HepG2 (cell line): Measurements from ENCODE around the gene TMEM247. TPM values are rescaled to one million over a fixed set of nuclear protein-coding genes. Genes with fewer than 3 reads are reported as not detected.

Source experiments
- ATAC-seq: fragments of 200-7000 bp; cut with Tn5 transposase; 3 replicates; pipeline ENCODE4 v1.9.1; 2020; ENCODE audit warnings: mild to moderate bottlenecking, moderate library complexity
- BruUV-seq: library from RNA; stranded (reverse); fragments of 400-500 nt; replicated peaks from 2 replicates; lab custom pipeline; 2021; lab: Mats Ljungman, UMichigan
- CTCF ChIA-PET: fragments of 300-600 bp; formaldehyde crosslinking; extraction: SDS; loops from one replicate; lab custom pipeline; 2021; ENCODE audit warnings: low total read pairs, inconsistent platforms, low intra/inter-chr PET ratio; lab: Yijun Ruan, JAX
- POLR2A ChIA-PET: fragments of 350-600 bp; sonication (Branson Sonifier 250); formaldehyde crosslinking; loops from one replicate; lab custom pipeline; 2020; ENCODE audit warnings: antibody characterized with exemption, inconsistent platforms; lab: Yijun Ruan, JAX
- DNase-seq: peaks from one replicate; pipeline ENCODE4 v3.0.0-alpha.2; 2015; ENCODE audit warnings: low spot score
- FAIRE-seq: peaks from 3 replicates; lab custom pipeline; 2011; peaks lifted over from hg19 to GRCh38; lab: Jason Lieb, UNC
- H2AFZ ChIP-seq: one replicate; pipeline ENCODE4 v1.6.1; 2011; ENCODE audit warnings: low read length, inconsistent platforms
- H3K27ac ChIP-seq: fragments of 300-600 bp; 3 replicates; pipeline ENCODE4 v1.8.0; 2011; ENCODE audit warnings: mixed run types, mild to moderate bottlenecking, mixed read lengths, low read length, inconsistent platforms; ENCODE audit not compliant: insufficient read depth; ENCODE audit errors: extremely low read length
- H3K27me3 ChIP-seq, 2 experiments: fragments of 200-600 bp in 1 of 2; 2 replicates in 1 of 2; 3 replicates in 1 of 2; pipeline versions ENCODE4 v1.6.0 to v1.8.0; 2011; ENCODE audit warnings: low read length in 2 of 2, mild to moderate bottlenecking in 2 of 2, moderate library complexity in 2 of 2, inconsistent platforms in 1 of 2; ENCODE audit not compliant: insufficient read depth in 2 of 2, control insufficient read depth in 1 of 2
- H3K36me3 ChIP-seq, 2 experiments: fragments of 200-600 bp in 1 of 2; replicated peaks in 1 of 2; 2 replicates in 1 of 2; 3 replicates in 1 of 2; pipeline versions ENCODE4 v1.5.1 to v1.8.0; 2011; ENCODE audit warnings: low read length in 2 of 2, inconsistent platforms in 1 of 2; ENCODE audit not compliant: insufficient read depth in 2 of 2, control insufficient read depth in 1 of 2
- H3K4me1 ChIP-seq: 2 replicates; pipeline ENCODE4 v1.5.1; 2012; ENCODE audit warnings: low read length, inconsistent platforms; ENCODE audit not compliant: insufficient read depth
- H3K4me2 ChIP-seq: 2 replicates; pipeline ENCODE4 v1.6.0; 2011; ENCODE audit warnings: low read depth, low read length, inconsistent platforms
- H3K4me3 ChIP-seq, 3 experiments: fragments of 200-600 bp in 1 of 3; sonication (generic), shearing (Covaris generic) in 1 of 3; replicated peaks in 1 of 3; 2 replicates each; pipeline ENCODE4 v1.5.1; 2011 to 2016; ENCODE audit warnings: low read length in 3 of 3, inconsistent platforms in 2 of 3, low read depth in 2 of 3, mild to moderate bottlenecking in 2 of 3, control low read depth in 1 of 3, mixed read lengths in 1 of 3; ENCODE audit not compliant: insufficient read depth in 1 of 3
- H3K79me2 ChIP-seq: one replicate; pipeline ENCODE4 v1.6.1; 2011; ENCODE audit warnings: low read length, inconsistent platforms; ENCODE audit not compliant: insufficient read depth
- H3K9ac ChIP-seq: 2 replicates; pipeline ENCODE4 v1.6.0; 2011; ENCODE audit warnings: mild to moderate bottlenecking, low read depth, low read length, inconsistent platforms; ENCODE audit not compliant: insufficient read depth
- H3K9me3 ChIP-seq: 2 replicates; pipeline ENCODE4 v1.5.1; 2012; ENCODE audit warnings: mild to moderate bottlenecking, low read length
- H4K20me1 ChIP-seq: 2 replicates; pipeline ENCODE4 v1.6.0; 2011; ENCODE audit warnings: inconsistent platforms, mild to moderate bottlenecking, low read length, moderate library complexity; ENCODE audit not compliant: insufficient read depth
- DNMT3B ChIP-seq: conservative IDR thresholded peaks from 2 replicates; pipeline ENCODE4 v1.6.1; 2016; ENCODE audit warnings: missing biosample characterization, control low read depth
- ETV5 ChIP-seq: IDR thresholded peaks from 2 replicates; pipeline ENCODE4 v1.6.1; 2018; ENCODE audit warnings: missing biosample characterization, missing genetic modification reagents, inconsistent platforms, borderline replicate concordance
- GATA4 ChIP-seq: sonication (generic); IDR thresholded peaks from 2 replicates; pipeline ENCODE4 v1.6.1; 2016; ENCODE audit warnings: antibody characterized with exemption, low read depth, borderline replicate concordance
- JARID2 ChIP-seq: sonication (generic); formaldehyde crosslinking; IDR thresholded peaks from 2 replicates; pipeline ENCODE4 v1.8.1; 2023; ENCODE audit warnings: missing genetic modification reagents, inconsistent platforms; ENCODE audit not compliant: insufficient replicate concordance
- KLF13 ChIP-seq: sonication (generic); formaldehyde crosslinking; IDR thresholded peaks from 2 replicates; pipeline ENCODE4 v1.4.0; 2020; ENCODE audit warnings: mild to moderate bottlenecking, missing genetic modification reagents
- KLF9 ChIP-seq: IDR thresholded peaks from 2 replicates; pipeline ENCODE4 v1.6.1; 2016; ENCODE audit warnings: low read depth
- KMT2B ChIP-seq: IDR thresholded peaks from 2 replicates; pipeline ENCODE4 v1.6.1; 2016; ENCODE audit warnings: missing genetic modification reagents, missing compliant biosample characterization
- PRMT3 ChIP-seq: sonication (generic); formaldehyde crosslinking; IDR thresholded peaks from 2 replicates; pipeline ENCODE4 v1.8.1; 2022; ENCODE audit warnings: low read depth, mild to moderate bottlenecking, moderate library complexity, missing genetic modification reagents, borderline replicate concordance
- SRSF1 ChIP-seq: fragments of 200-400 bp; formaldehyde crosslinking; optimal IDR thresholded peaks from 2 replicates; pipeline ENCODE3; 2017; ENCODE audit warnings: mild to moderate bottlenecking, low read depth, low read length, moderate library complexity
- ZEB1 ChIP-seq: IDR thresholded peaks from 2 replicates; pipeline ENCODE4 v1.6.1; 2012; ENCODE audit warnings: mild to moderate bottlenecking, low read depth, inconsistent platforms; ENCODE audit not compliant: insufficient replicate concordance
- ZNF10 ChIP-seq: sonication (generic); formaldehyde crosslinking; IDR thresholded peaks from 2 replicates; pipeline ENCODE4 v1.4.0; 2020; ENCODE audit warnings: mild to moderate bottlenecking, low read depth, missing genetic modification reagents, borderline replicate concordance
- ZNF652 ChIP-seq: IDR thresholded peaks from 2 replicates; pipeline ENCODE4 v1.6.1; 2016; ENCODE audit warnings: low read depth, borderline replicate concordance
- ZSCAN21 ChIP-seq: sonication (generic); formaldehyde crosslinking; IDR thresholded peaks from 2 replicates; pipeline ENCODE4 v1.8.0; 2022; ENCODE audit warnings: mild to moderate bottlenecking, missing genetic modification reagents, moderate library complexity, borderline replicate concordance
- WGBS: methylation state at CpG from one replicate; pipeline ENCODE4 v1.1.6; 2017; ENCODE audit warnings: low lambda C conversion rate; 5-methylcytosine and 5-hydroxymethylcytosine counted together
- in situ Hi-C: cut with HindIII; loops from 2 replicates; pipeline ENCODE4 v1.10.0; 2017; ENCODE audit warnings: low pct_unique_long_range_greater_than_20kb; ENCODE audit not compliant: extremely low pct_ligation_motif_present
- intact Hi-C: fragments of 100-400 bp; cut with micrococcal nuclease; formaldehyde crosslinking; loops from one replicate; pipeline ENCODE4 v1.10.0; 2022; ENCODE audit not compliant: unreplicated experiment
- polyA plus RNA-seq, 8 experiments: library from polyadenylated mRNA; depleted of rRNA in 3 of 8; stranded (reverse) in 7 of 8; unstranded in 1 of 8; fragments of >200 nt; fragmentation: Illumina TruSeq in 4 of 8; extraction: Trizol in 4 of 8; gene quantifications; 2 replicates each; pipeline versions ENCODE4 v1.2.1 to v1.2.3, GENCODE V29; 2011 to 2016; ENCODE audit warnings: low read depth in 4 of 8, missing spikeins in 1 of 8, mixed read lengths in 1 of 8; ENCODE audit not compliant: insufficient read depth in 1 of 8
- total RNA-seq, 5 experiments: library from RNA; depleted of rRNA; stranded (reverse); fragments of >200 nt; fragmentation: Illumina TruSeq; extraction: Trizol; gene quantifications; 2 replicates each; pipeline ENCODE4 v1.2.3, GENCODE V29; 2016; ENCODE audit warnings: low read depth in 1 of 5
- TF ChIP-seq, protein P1 (sequence below): IDR thresholded peaks from 2 replicates; pipeline ENCODE4 v1.6.1; 2018; ENCODE audit warnings: missing genetic modification reagents
- TF ChIP-seq, protein P2 (sequence below): sonication (generic); formaldehyde crosslinking; IDR thresholded peaks from 2 replicates; pipeline ENCODE4 v1.9.0; 2021; ENCODE audit warnings: missing genetic modification reagents, borderline replicate concordance

Gene TMEM247
- total and polyA plus RNA-seq, 2 of the 13 experiments (the other 11 are each of a cell fraction or from before 2014, with no cell fraction given) = not detected

DNA sequence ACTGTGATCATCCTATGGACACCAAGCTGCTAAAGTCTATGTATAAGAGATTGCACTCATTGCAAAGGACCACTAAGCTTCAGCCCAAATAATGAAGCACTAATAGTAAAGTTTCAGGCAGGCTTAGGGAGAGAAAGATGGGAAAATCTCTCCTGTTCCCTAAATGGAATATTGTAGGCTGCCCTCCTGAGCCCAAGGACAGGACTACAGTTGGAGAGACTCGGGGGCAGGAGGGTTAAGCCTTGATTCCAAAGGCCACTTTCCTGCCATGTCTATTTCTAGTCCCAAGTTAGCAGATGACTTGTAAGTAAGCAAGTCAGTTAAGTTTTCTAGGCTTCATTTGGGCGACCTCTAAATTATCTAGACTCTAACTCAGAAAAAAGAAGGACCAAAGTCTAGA, 9.0 kb downstream of the TMEM247 start:
- DNase-seq (no peak), ATAC-seq (peak; percentile 30), FAIRE-seq (no peak)
- intact Hi-C loops (no loop called here), in situ Hi-C loops (no loop called here)
- no TSS peak for BruUV-seq
- H3K79me2 ChIP-seq = no peaks in the 10 kb centered on the region
- H4K20me1 ChIP-seq = no peaks in the 10 kb centered on the region
- peaks cover 0 to 52% of the 10 kb centered on the region in 2 experiments; a peak in 3 of 5 replicates for H3K27me3 ChIP-seq
- H3K9ac ChIP-seq = no peak overlapping the region
- H3K4me2 ChIP-seq = no peak overlapping the region
- H3K4me3 ChIP-seq = no peak overlapping the region
- ChIA-PET CTCF (no interaction called here), POLR2A (no interaction called here)
- TF ChIP-seq KLF13 (CRISPR knock-in tag) = no peak
- TF ChIP-seq KMT2B = no peak
- TF ChIP-seq DNMT3B = no peak
- TF ChIP-seq ZNF652 (CRISPR knock-in tag) = 0 out of 2 replicates have a peak, but pooled peaks have one; percentile 27
- no peak for TF ChIP-seq JARID2 (CRISPR knock-in tag)
- no peak for TF ChIP-seq SRSF1
- TF ChIP-seq PRMT3 (CRISPR knock-in tag) = no peak
- H2AFZ ChIP-seq = no peak overlapping the region
- H3K36me3 ChIP-seq = no peaks in the 10 kb centered on the region
- H3K9me3 ChIP-seq = no peaks in the 10 kb centered on the region
- 23% methylated on average over 2 of the region's 2 CpGs for WGBS
- no peak overlapping the region for H3K27ac ChIP-seq
- peaks cover 15% of the 10 kb centered on the region; the same call in 1 of the 2 replicates for H3K4me1 ChIP-seq

DNA sequence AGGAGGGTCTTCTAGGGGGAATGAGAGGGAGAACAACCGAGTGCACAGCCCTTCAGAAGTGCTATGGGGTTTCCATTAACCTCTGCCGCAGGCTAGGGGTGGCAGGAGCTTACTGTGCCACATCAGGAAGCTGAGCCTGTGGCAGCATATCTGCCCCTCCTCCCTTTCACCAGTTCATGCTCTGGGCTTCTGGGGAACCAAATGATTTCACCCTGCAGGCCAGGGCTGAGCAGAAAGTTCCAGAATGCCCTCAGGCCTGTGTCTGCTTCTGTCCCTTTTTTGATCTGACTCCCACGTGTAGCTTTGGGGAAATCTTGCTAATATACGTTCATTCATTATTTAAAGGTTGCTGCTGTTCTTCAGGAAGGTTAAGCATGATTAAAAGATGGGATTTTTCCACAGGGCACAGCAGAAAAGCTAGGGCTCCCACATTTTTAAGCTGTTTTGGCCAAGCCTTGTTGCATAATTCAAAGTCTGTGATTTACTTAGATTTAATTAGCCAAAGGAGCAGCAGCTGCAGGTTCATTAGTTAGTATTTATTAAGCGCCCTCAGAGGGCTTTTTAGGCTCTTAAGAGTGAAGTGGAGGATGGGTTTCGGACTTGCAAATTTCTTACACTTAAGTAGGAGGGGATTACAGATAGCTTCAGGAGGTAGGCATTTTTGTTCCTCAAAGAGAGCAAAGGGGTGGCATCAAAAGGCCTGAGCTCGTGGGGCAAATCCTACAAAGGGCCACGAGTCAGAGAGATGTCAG, 10.2 kb downstream of the TMEM247 start:
- no peak overlapping the region for H2AFZ ChIP-seq
- CTCF ChIA-PET = no interaction called here
- H3K4me3 ChIP-seq = no peak overlapping the region
- WGBS = 23% methylated on average over 8 of the region's 8 CpGs
- ATAC-seq = no peak
- no TSS peak for BruUV-seq
- POLR2A ChIA-PET = no interaction called here
- H3K9me3 ChIP-seq = no peaks in the 10 kb centered on the region
- no peak for FAIRE-seq
- no peak for DNase-seq
- no peak overlapping the region for H3K4me2 ChIP-seq
- H3K4me1 ChIP-seq = peaks cover 15% of the 10 kb centered on the region; the same call in 1 of the 2 replicates
- intact Hi-C loops = no loop called here
- no peaks in the 10 kb centered on the region for H3K79me2 ChIP-seq
- in situ Hi-C loops = no loop called here
- peaks cover 0 to 57% of the 10 kb centered on the region in 2 experiments; a peak in 3 of 5 replicates for H3K27me3 ChIP-seq
- H3K36me3 ChIP-seq = no peaks in the 10 kb centered on the region
- H3K9ac ChIP-seq = no peak overlapping the region
- no peak overlapping the region for H3K27ac ChIP-seq
- no peaks in the 10 kb centered on the region for H4K20me1 ChIP-seq
- TF ChIP-seq ETV5 (CRISPR knock-in tag) (no peak), ZNF10 (CRISPR knock-in tag) (no peak), GATA4 (no peak), ZEB1 (no peak), KLF9 (CRISPR knock-in tag) (no peak), ZSCAN21 (CRISPR knock-in tag) (no peak)
- TF ChIP-seq, protein P1, sequence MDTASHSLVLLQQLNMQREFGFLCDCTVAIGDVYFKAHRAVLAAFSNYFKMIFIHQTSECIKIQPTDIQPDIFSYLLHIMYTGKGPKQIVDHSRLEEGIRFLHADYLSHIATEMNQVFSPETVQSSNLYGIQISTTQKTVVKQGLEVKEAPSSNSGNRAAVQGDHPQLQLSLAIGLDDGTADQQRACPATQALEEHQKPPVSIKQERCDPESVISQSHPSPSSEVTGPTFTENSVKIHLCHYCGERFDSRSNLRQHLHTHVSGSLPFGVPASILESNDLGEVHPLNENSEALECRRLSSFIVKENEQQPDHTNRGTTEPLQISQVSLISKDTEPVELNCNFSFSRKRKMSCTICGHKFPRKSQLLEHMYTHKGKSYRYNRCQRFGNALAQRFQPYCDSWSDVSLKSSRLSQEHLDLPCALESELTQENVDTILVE (CRISPR knock-in tag) = no peak
- TF ChIP-seq, protein P2, sequence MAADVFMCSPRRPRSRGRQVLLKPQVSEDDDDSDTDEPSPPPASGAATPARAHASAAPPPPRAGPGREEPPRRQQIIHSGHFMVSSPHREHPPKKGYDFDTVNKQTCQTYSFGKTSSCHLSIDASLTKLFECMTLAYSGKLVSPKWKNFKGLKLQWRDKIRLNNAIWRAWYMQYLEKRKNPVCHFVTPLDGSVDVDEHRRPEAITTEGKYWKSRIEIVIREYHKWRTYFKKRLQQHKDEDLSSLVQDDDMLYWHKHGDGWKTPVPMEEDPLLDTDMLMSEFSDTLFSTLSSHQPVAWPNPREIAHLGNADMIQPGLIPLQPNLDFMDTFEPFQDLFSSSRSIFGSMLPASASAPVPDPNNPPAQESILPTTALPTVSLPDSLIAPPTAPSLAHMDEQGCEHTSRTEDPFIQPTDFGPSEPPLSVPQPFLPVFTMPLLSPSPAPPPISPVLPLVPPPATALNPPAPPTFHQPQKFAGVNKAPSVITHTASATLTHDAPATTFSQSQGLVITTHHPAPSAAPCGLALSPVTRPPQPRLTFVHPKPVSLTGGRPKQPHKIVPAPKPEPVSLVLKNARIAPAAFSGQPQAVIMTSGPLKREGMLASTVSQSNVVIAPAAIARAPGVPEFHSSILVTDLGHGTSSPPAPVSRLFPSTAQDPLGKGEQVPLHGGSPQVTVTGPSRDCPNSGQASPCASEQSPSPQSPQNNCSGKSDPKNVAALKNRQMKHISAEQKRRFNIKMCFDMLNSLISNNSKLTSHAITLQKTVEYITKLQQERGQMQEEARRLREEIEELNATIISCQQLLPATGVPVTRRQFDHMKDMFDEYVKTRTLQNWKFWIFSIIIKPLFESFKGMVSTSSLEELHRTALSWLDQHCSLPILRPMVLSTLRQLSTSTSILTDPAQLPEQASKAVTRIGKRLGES (CRISPR knock-in tag) = no peak
